AG09309 (cell line): ENCODE measurements around the gene BTBD10.
A peak's percentile ranks its signal among the peaks of the same experiment; 100 is the strongest.
"Not testable (repeated sequence)": the region's sequence is repeated elsewhere in the genome, so short reads cannot be mapped to it uniquely, and the experiment has no call there.

Experiments
- DNase-seq: peaks from one replicate; pipeline ENCODE4 v3.0.0-alpha.2; 2010; ENCODE audit warnings: low read depth
- H3K4me3 ChIP-seq: 2 replicates; pipeline ENCODE4 v1.5.1; 2011; ENCODE audit warnings: mild to moderate bottlenecking, low read depth, low read length, moderate library complexity; ENCODE audit not compliant: control insufficient read depth
- TF ChIP-seq, protein P1 (sequence below): IDR thresholded peaks from 2 replicates; pipeline ENCODE4 v1.5.1; 2011; ENCODE audit warnings: mild to moderate bottlenecking, low read depth, low read length, inconsistent platforms; ENCODE audit not compliant: insufficient read depth, control insufficient read depth; ENCODE audit errors: missing control alignments

Gene BTBD10

DNA sequence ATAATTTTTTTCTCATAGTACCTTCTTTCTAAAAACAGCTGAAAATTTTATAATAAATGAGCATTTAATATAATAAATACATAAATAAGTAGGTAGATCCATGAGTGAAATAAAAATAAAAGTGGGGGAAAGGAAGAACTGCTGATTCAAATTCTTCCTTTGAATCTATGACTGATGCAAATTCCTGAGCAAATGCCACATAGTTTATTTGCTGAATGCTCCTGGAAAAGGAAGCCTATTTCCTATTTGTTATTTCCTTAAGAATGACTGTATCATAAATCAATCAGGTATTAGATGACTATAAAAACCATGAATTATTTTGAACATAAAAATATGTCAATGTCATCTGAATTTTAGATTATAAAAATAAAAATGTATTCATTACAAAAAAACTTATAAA, 16.6 kb downstream of the BTBD10 start:
- no peak for DNase-seq
- H3K4me3 ChIP-seq = no peak overlapping the region
- TF ChIP-seq, protein P1, sequence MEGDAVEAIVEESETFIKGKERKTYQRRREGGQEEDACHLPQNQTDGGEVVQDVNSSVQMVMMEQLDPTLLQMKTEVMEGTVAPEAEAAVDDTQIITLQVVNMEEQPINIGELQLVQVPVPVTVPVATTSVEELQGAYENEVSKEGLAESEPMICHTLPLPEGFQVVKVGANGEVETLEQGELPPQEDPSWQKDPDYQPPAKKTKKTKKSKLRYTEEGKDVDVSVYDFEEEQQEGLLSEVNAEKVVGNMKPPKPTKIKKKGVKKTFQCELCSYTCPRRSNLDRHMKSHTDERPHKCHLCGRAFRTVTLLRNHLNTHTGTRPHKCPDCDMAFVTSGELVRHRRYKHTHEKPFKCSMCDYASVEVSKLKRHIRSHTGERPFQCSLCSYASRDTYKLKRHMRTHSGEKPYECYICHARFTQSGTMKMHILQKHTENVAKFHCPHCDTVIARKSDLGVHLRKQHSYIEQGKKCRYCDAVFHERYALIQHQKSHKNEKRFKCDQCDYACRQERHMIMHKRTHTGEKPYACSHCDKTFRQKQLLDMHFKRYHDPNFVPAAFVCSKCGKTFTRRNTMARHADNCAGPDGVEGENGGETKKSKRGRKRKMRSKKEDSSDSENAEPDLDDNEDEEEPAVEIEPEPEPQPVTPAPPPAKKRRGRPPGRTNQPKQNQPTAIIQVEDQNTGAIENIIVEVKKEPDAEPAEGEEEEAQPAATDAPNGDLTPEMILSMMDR = no peak

DNA sequence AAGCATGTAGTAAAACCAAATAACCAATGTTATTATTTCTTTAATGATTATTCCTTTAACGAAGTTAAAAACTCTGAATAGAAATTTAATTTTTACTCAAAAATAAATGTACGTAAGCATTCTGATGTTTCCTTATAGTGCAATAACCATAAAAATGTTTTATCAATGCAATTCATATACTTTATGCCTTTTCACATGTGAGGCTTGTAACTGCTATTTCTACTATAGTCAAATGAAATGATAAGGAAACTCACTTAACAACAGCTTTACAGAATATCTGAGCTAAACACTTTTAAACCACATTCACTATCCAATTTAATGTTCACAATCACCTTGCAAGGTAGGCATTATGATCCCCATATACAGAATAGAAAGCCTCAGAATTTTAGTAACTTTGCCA, 17.4 kb downstream of the BTBD10 start:
- no peak overlapping the region for H3K4me3 ChIP-seq
- DNase-seq = no peak
- TF ChIP-seq, protein P1 = no peak

DNA sequence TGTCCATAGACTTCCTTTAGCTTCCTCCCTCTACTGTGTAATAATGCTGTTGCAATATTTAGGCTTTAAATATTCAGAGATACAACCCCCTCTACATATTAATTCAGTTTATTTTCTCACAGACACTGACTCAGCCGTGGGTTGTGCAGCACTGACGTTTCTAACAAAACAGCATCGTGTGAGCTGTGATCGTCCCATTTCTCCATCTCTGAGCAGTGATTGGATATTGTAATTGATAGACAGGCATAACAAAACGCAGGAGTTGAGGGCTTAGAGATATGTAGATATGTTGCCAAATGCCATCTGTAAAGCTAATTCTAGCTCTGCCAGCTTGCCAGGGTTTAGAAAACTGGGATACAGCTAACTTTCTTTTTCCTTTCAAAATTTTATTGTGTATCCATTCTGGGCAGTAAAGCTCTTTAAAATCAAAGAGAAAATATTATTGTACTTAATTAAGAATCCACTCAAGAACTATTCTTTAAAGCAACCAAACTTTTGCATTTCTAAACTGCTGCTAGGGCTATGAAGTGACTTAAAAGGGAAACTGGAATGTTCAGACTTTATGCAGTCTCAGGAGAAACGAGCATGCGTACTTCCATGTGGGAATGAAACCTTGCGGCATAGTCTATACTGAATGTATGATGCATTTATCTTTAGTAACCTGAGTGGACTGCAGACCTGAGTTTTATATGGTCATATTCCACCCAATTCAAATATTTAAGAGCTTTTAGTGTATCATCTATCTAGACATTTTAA, 22.7 kb downstream of the BTBD10 start:
- peak; percentile 87 for DNase-seq
- H3K4me3 ChIP-seq = peak overlapping the region; percentile 22

DNA sequence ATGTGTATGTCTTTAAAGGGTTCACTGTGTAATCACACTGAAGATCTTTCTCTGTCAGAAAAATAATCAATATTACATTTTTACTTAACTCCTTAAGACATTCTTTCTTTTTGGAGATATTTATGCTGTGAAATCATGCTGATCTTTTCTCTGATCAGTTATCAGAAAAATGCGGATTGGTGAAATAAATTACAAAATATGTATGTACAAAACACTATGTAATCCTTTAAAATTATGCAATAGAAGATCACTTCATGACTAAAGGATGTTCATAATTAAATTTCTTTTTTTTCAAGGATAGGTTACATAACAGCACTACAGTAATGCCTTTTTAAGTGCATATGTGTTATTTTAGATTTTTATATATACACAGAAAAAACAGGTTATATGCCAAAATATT, 24.7 kb downstream of the BTBD10 start:
- no peak for DNase-seq
- H3K4me3 ChIP-seq = no peak overlapping the region
- TF ChIP-seq, protein P1 = no peak

More for the DNA sequence above, 22.7 kb downstream of the BTBD10 start:
- TF ChIP-seq, protein P1 = no peak

DNA sequence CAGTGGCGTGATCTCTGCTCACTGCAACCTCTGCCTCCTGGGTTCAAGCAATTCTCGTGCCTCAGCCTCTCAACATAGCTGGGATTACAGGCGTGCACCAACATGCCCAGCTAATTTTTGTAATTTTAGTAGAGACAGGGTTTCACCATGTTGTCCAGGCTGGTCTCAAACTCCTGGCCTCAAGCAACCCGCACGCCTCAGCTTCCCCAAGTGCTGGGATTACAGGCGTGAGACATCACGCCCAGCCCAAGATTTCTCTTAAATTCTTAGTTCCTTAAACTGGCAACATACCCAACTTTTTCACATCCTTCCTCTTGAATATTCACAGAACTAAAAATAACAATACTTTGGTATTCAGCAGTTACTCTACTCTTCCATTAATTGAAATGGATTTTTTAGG, 26.2 kb downstream of the BTBD10 start:
- not testable (repeated sequence) for H3K4me3 ChIP-seq, DNase-seq

DNA sequence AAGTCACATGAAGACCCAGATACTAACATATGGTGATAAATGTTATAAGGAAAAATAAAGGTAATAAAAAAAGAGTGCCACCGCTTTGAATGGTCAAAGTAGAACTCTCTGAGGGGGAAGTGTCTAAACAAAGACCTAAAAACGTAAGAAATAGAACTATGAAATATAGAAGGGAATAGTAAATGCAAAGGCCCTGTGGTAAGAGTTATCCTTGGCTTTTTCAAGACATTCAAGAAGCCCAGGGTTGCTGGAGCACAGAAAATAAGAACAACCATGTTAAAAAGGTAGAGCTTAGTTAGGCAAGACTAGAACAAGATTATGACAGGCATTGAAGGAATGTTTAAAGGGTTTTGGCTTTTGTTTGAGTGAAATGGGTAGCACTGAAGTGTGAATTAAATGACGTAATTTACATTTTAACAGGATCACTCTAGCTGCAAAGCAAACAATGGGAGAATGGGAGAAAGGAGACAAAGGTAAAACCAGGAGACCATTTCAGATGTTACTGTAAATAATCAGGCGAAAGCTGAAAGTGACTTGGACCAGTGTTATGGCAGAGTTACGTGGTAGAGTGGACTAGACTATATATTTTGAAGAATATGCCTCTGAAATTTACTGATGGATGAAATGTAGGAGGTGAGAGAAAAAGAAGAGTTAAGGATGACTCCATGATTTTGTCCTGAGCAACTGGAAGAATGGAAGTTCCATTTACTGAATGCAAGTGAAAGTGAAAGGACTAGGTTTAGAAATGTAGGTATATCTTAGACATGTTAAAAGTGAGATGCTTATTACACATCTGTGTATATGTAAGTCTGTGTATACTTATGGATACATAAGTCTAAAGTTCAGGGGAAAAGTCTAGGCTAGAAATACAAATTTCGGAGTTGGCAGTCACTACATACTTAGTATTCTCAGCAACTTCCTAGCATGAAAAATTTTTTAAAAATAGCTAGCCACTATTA, 28.5 kb downstream of the BTBD10 start:
- H3K4me3 ChIP-seq = no peak overlapping the region
- DNase-seq = no peak

DNA sequence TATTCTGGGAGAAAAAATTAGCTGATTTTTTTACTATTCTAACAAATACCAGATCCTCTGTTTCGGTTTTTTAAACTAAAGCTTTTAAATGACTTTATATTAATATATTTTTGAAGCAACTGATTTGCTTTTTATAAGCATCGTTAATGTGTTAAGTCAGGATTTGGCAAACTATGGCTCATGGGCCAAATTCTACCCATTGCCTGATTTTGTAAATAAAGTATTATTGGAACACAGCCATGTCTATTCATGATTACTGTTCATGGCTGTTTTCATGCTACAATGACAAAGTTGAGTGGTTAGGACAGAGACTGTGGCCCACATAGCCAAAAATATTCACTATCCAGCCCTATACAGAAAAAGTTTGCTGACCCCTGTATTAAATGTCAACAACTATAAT, 29.6 kb downstream of the BTBD10 start:
- TF ChIP-seq, protein P1 = no peak
- no peak overlapping the region for H3K4me3 ChIP-seq
- DNase-seq = no peak

More for the DNA sequence above, 28.5 kb downstream of the BTBD10 start:
- TF ChIP-seq, protein P1 = no peak
